Stimulated activated CD8-positive, alpha-beta memory T cell treated with anti-CD3 and anti-CD28 coated beads, Interleukin-2, amount 100 ng/mL, for 1 hour (primary cell): Measurements from ENCODE around the gene CCDC116.
A peak's percentile ranks its signal among the peaks of the same experiment; 100 is the strongest.
"Not testable (repeated sequence)": the region's sequence is repeated elsewhere in the genome, so short reads cannot be mapped to it uniquely, and the experiment has no call there.

Experiments
- DNase-seq, 2 donors: peaks; one replicate each; pipeline ENCODE4 v3.0.0-alpha.2; 2020; ENCODE audit warnings: low read depth in 2 of 2

Gene CCDC116

GRCh38 chr22:21632237-21632895, at the start of gene CCDC116:
TSS of gene CCDC116 (plus strand) at chr22:21632760. CDS start at chr22:21633182, 422 bp downstream.
- peak; percentile 24 to 41 for DNase-seq

GRCh38 chr22:21582801-21583740, 49.5 kb upstream of the CCDC116 start:
- no peak for DNase-seq

- no peak for DNase-seq
Measured at GRCh38 chr22:21585389-21585788, 47.2 kb upstream of the CCDC116 start.

- DNase-seq = no peak
Measured at GRCh38 chr22:21587803-21588611, 44.6 kb upstream of the CCDC116 start.

- DNase-seq = no peak
Measured at GRCh38 chr22:21589396-21589795, 43.2 kb upstream of the CCDC116 start.

- DNase-seq = no peak
Measured at GRCh38 chr22:21590809-21591641, 41.5 kb upstream of the CCDC116 start.

GRCh38 chr22:21591695-21592094, 40.9 kb upstream of the CCDC116 start:
- no peak for DNase-seq

- DNase-seq = no peak
Measured at GRCh38 chr22:21592422-21592821, 40.1 kb upstream of the CCDC116 start.

GRCh38 chr22:21593406-21594232, 38.9 kb upstream of the CCDC116 start:
- no peak for DNase-seq

- DNase-seq = no peak
Measured at GRCh38 chr22:21594865-21595452, 37.6 kb upstream of the CCDC116 start.

- not testable (repeated sequence) for DNase-seq
Measured at GRCh38 chr22:21596356-21597135, 36.0 kb upstream of the CCDC116 start.

- no peak for DNase-seq
Measured at GRCh38 chr22:21598302-21598701, 34.3 kb upstream of the CCDC116 start.

- no peak for DNase-seq
Measured at GRCh38 chr22:21599053-21599893, 33.3 kb upstream of the CCDC116 start.

GRCh38 chr22:21602579-21602978, 30.0 kb upstream of the CCDC116 start:
- no peak for DNase-seq

- DNase-seq = no peak
Measured at GRCh38 chr22:21603973-21604372, 28.6 kb upstream of the CCDC116 start.

- no peak for DNase-seq
Measured at GRCh38 chr22:21605887-21606564, 26.5 kb upstream of the CCDC116 start.

GRCh38 chr22:21606775-21607174, 25.8 kb upstream of the CCDC116 start:
- DNase-seq = no peak
